ENCODE measurements around the gene STON2. TPM values are rescaled to one million over a fixed set of nuclear protein-coding genes. Genes with fewer than 3 reads are reported as not detected.

The STON2 gene
- total and polyA plus RNA-seq, 2 experiments from 2014 or later, result 5.0 to 22.7 TPM

GRCh38 chr14:81394739-81395138 is 5.4 kb downstream of the STON2 start:
- 96% methylated on average over 1 of the region's 1 CpG for WGBS (ENCODE audit: low lambda C conversion rate, missing lambda C conversion rate)
- Histone ChIP-seq H3K27ac (no peak overlapping the region), H3K4me2 (no peak overlapping the region), H3K4me1 (ENCODE audit: insufficient read depth) (no peaks in the 10 kb centered on the region), H3K79me2 (no peaks in the 10 kb centered on the region), H3K9me3 (ENCODE audit: low read depth) (no peaks in the 10 kb centered on the region), H3K36me3 (replicated peaks; ENCODE audit: insufficient read depth, low read depth) (no peaks in the 10 kb centered on the region), H2AFZ (no peak overlapping the region), H3K27me3 (no peaks in the 10 kb centered on the region), H3K4me3 (no peak overlapping the region), H4K20me1 (ENCODE audit: insufficient read depth, poor library complexity, severe bottlenecking) (no peaks in the 10 kb centered on the region), H3K9me2 (replicated peaks; ENCODE audit: insufficient read depth) (no peaks in the 10 kb centered on the region)
- TF ChIP-seq EZH2phosphoT487 (IDR thresholded peaks at IDR 0.05; ENCODE audit: low read depth, severe bottlenecking, unreplicated experiment) (no peak), EZH2 (IDR thresholded peaks at IDR 0.05; ENCODE audit: borderline replicate concordance) (no peak), CTCF (IDR thresholded peaks at IDR 0.05; ENCODE audit: poor library complexity) (no peak)
- DNase-seq (ENCODE audit: low spot score), result no peak

- Histone ChIP-seq H3K27ac (no peak overlapping the region), H3K9me3 (ENCODE audit: low read depth) (no peaks in the 10 kb centered on the region), H3K79me2 (no peaks in the 10 kb centered on the region), H3K4me3 (no peak overlapping the region), H3K36me3 (replicated peaks; ENCODE audit: insufficient read depth, low read depth) (no peaks in the 10 kb centered on the region), H3K4me2 (no peak overlapping the region), H3K4me1 (ENCODE audit: insufficient read depth) (no peaks in the 10 kb centered on the region), H4K20me1 (ENCODE audit: insufficient read depth, poor library complexity, severe bottlenecking) (no peaks in the 10 kb centered on the region), H2AFZ (no peak overlapping the region), H3K27me3 (no peaks in the 10 kb centered on the region), H3K9me2 (replicated peaks; ENCODE audit: insufficient read depth) (no peaks in the 10 kb centered on the region)
- DNase-seq (ENCODE audit: low spot score), result no peak
- WGBS (ENCODE audit: low lambda C conversion rate, missing lambda C conversion rate), result 85% methylated on average over 6 of the region's 6 CpGs
- no peak for TF ChIP-seq CTCF (IDR thresholded peaks at IDR 0.05; ENCODE audit: poor library complexity)
- TF ChIP-seq EZH2phosphoT487 (IDR thresholded peaks at IDR 0.05; ENCODE audit: low read depth, severe bottlenecking, unreplicated experiment), result no peak
- TF ChIP-seq EZH2 (IDR thresholded peaks at IDR 0.05; ENCODE audit: borderline replicate concordance), result no peak
These were observed 7.0 kb downstream of the STON2 start for GRCh38 chr14:81392976-81393643.

- H4K20me1 ChIP-seq (ENCODE audit: insufficient read depth, poor library complexity, severe bottlenecking), result no peaks in the 10 kb centered on the region
- no peak overlapping the region for H2AFZ ChIP-seq
- WGBS (ENCODE audit: low lambda C conversion rate, missing lambda C conversion rate), result 94% methylated on average over 5 of the region's 5 CpGs
- H3K4me1 ChIP-seq (ENCODE audit: insufficient read depth), result no peaks in the 10 kb centered on the region
- no peaks in the 10 kb centered on the region for H3K9me3 ChIP-seq (ENCODE audit: low read depth)
- DNase-seq (ENCODE audit: low spot score), result no peak
- H3K36me3 ChIP-seq (replicated peaks; ENCODE audit: insufficient read depth, low read depth), result no peaks in the 10 kb centered on the region
- no peaks in the 10 kb centered on the region for H3K27me3 ChIP-seq
- no peaks in the 10 kb centered on the region for H3K79me2 ChIP-seq
- no peak overlapping the region for H3K4me3 ChIP-seq
- H3K27ac ChIP-seq, result no peak overlapping the region
- H3K9me2 ChIP-seq (replicated peaks; ENCODE audit: insufficient read depth), result no peaks in the 10 kb centered on the region
- no peak for TF ChIP-seq CTCF (IDR thresholded peaks at IDR 0.05; ENCODE audit: poor library complexity)
- no peak for TF ChIP-seq EZH2phosphoT487 (IDR thresholded peaks at IDR 0.05; ENCODE audit: low read depth, severe bottlenecking, unreplicated experiment)
- no peak for TF ChIP-seq EZH2 (IDR thresholded peaks at IDR 0.05; ENCODE audit: borderline replicate concordance)
- H3K4me2 ChIP-seq, result no peak overlapping the region
These were observed 8.1 kb downstream of the STON2 start for GRCh38 chr14:81392052-81392451.

Measured in hepatocyte (in vitro differentiated cells).